ENCODE results near the gene ARHGAP44. TPM values are rescaled to one million over a fixed set of nuclear protein-coding genes. Genes with fewer than 3 reads are reported as not detected.

The ARHGAP44 gene
- total RNA-seq, 1 experiment from 2014 or later: 7.3 TPM

- Histone ChIP-seq H3K9me3 (ENCODE audit: control insufficient read depth in 1 of 2, insufficient read depth in 1 of 2, low read depth in 1 of 2, low read length in 2 of 2) (no peaks in the 10 kb centered on the region), H3K36me3 (ENCODE audit: control insufficient read depth in 1 of 2, insufficient read depth in 2 of 2, low read length in 2 of 2) (no peaks in the 10 kb centered on the region), H3K9ac (ENCODE audit: low read length) (no peak overlapping the region), H3K9me2 (ENCODE audit: insufficient read depth) (no peaks in the 10 kb centered on the region), H2AFZ (ENCODE audit: low read depth, low read length, poor library complexity, severe bottlenecking) (no peak overlapping the region), H3K4me3 (replicated peaks in 1 of 2; ENCODE audit: low read depth in 1 of 2, low read length in 2 of 2) (no peak overlapping the region), H3K27me3 (ENCODE audit: insufficient read depth, low read length) (no peaks in the 10 kb centered on the region), H3K4me2 (ENCODE audit: low read length) (no peak overlapping the region), H3K27ac (ENCODE audit: low read depth, low read length) (no peak overlapping the region), H3K4me1 (ENCODE audit: control insufficient read depth in 1 of 2, insufficient read depth in 2 of 2, low read length in 2 of 2) (peaks cover 2 to 8% of the 10 kb centered on the region in 2 experiments; a peak in 1 of 4 replicates), H3K79me2 (ENCODE audit: insufficient read depth, low read length) (peaks cover 4% of the 10 kb centered on the region; the same call in 1 of the 2 replicates), H4K20me1 (ENCODE audit: insufficient read depth) (no peaks in the 10 kb centered on the region)
- no peak for ATAC-seq
- no TSS peak for BruUV-seq (replicated peaks)
- ChIA-PET RAD21 (ENCODE audit: low non-redundant PET in 1 of 2, low total read pairs in 2 of 2, uncharacterized antibody in 2 of 2, unreplicated experiment in 2 of 2) (no interaction called here), POLR2A (no interaction called here), CTCF (no interaction called here)
- intact Hi-C loops (cut with micrococcal nuclease): no loop called here
- TF ChIP-seq JUND (IDR thresholded peaks at IDR 0.05) (no peak), ATF3 (IDR thresholded peaks at IDR 0.05) (no peak), CBX3 (IDR thresholded peaks at IDR 0.05; ENCODE audit: low read depth) (no peak), SP1 (IDR thresholded peaks at IDR 0.05; ENCODE audit: low read depth) (no peak), MAX (IDR thresholded peaks at IDR 0.05) (no peak), RAD21 (IDR thresholded peaks at IDR 0.05; ENCODE audit: low read depth) (no peak), CEBPB (IDR thresholded peaks at IDR 0.05; ENCODE audit: low read depth) (no peak), FOSL1 (IDR thresholded peaks at IDR 0.05; ENCODE audit: low read depth) (no peak), CTCF (IDR thresholded peaks at IDR 0.05 in 2 of 3, conservative IDR thresholded peaks at IDR 0.05 in 1 of 3; ENCODE audit: borderline replicate concordance in 1 of 3, insufficient read depth in 1 of 3, low read depth in 2 of 3, low read length in 2 of 3) (no peak), ZBTB33 (IDR thresholded peaks at IDR 0.05; ENCODE audit: extremely low read depth, insufficient replicate concordance, low read length) (no peak), EZH2phosphoT487 (IDR thresholded peaks at IDR 0.05; ENCODE audit: borderline replicate concordance) (no peak), ZNF274 (IDR thresholded peaks at IDR 0.05; ENCODE audit: low read depth, low read length) (no peak), POLR2AphosphoS5 (IDR thresholded peaks at IDR 0.05; ENCODE audit: low read depth, low read length) (no peak), ELF1 (IDR thresholded peaks at IDR 0.05; ENCODE audit: borderline replicate concordance, low read depth) (no peak), EGR1 (IDR thresholded peaks at IDR 0.05; ENCODE audit: low read depth) (no peak), EZH2 (IDR thresholded peaks at IDR 0.05) (no peak), ZFX (IDR thresholded peaks at IDR 0.05) (no peak)
- no peak for DNase-seq (ENCODE audit: low read depth, low spot score)
These were observed 5.7 kb downstream of the ARHGAP44 start for GRCh38 chr17:12794919-12795532.
